Endodermal cell (in vitro differentiated cells): ENCODE data around the gene MAP2K6. TPM values are rescaled to one million over a fixed set of nuclear protein-coding genes. Genes with fewer than 3 reads are reported as not detected.

Experiments
- DNase-seq: peaks from one replicate; pipeline ENCODE4 v3.0.0-alpha.2; 2017
- H3K27ac ChIP-seq: 2 replicates; pipeline ENCODE4 v1.5.1; 2013; ENCODE audit warnings: mild to moderate bottlenecking, low read depth, low read length, moderate library complexity
- H3K27me3 ChIP-seq: 2 replicates; pipeline ENCODE4 v1.6.1; 2013; ENCODE audit warnings: mild to moderate bottlenecking, low read length, moderate library complexity; ENCODE audit not compliant: insufficient read depth, control insufficient read depth, poor library complexity, severe bottlenecking
- H3K36me3 ChIP-seq: 2 replicates; pipeline ENCODE4 v1.7.0; 2013; ENCODE audit warnings: mild to moderate bottlenecking, low read length, moderate library complexity; ENCODE audit not compliant: control insufficient read depth, insufficient read depth
- H3K4me1 ChIP-seq: one replicate; pipeline ENCODE4 v1.7.0; 2013; ENCODE audit warnings: low read length; ENCODE audit not compliant: control insufficient read depth, insufficient read depth
- H3K4me3 ChIP-seq: 2 replicates; pipeline ENCODE4 v1.5.1; 2013; ENCODE audit warnings: mild to moderate bottlenecking, low read length, moderate library complexity
- H3K9ac ChIP-seq: 2 replicates; pipeline ENCODE4 v1.6.1; 2013; ENCODE audit warnings: mild to moderate bottlenecking, low read length, moderate library complexity; ENCODE audit not compliant: poor library complexity, severe bottlenecking; ENCODE audit errors: extremely low read depth
- H3K9me3 ChIP-seq: 2 replicates; pipeline ENCODE4 v1.6.1; 2013; ENCODE audit warnings: mild to moderate bottlenecking, low read length, moderate library complexity; ENCODE audit not compliant: control insufficient read depth
- H3K27ac Mint-ChIP-seq: 2 replicates; pipeline ENCODE4 v1.8.0; 2020; ENCODE audit warnings: mixed read lengths
- H3K27me3 Mint-ChIP-seq: 2 replicates; pipeline ENCODE4 v1.8.0; 2021; ENCODE audit warnings: mild to moderate bottlenecking, mixed read lengths; ENCODE audit not compliant: insufficient read depth
- H3K36me3 Mint-ChIP-seq: 2 replicates; pipeline ENCODE4 v1.8.0; 2020; ENCODE audit warnings: low read depth, mixed read lengths
- H3K4me1 Mint-ChIP-seq: 2 replicates; pipeline ENCODE4 v1.8.0; 2020; ENCODE audit warnings: mixed read lengths
- H3K4me3 Mint-ChIP-seq: 2 replicates; pipeline ENCODE4 v1.8.0; 2020; ENCODE audit warnings: mild to moderate bottlenecking, moderate library complexity, mixed read lengths
- H3K9me3 Mint-ChIP-seq: 2 replicates; pipeline ENCODE4 v1.8.0; 2020; ENCODE audit warnings: mild to moderate bottlenecking, mixed read lengths
- WGBS, 2 experiments: methylation state at CpG; one replicate each; pipeline versions ENCODE4 v1.1.5 to v1.1.7; 2013; ENCODE audit warnings: missing lambda C conversion rate in 2 of 2, mixed read lengths in 1 of 2; ENCODE audit not compliant: insufficient coverage in 1 of 2, insufficient read length in 1 of 2; 5-methylcytosine and 5-hydroxymethylcytosine counted together
- total RNA-seq, 2 donors: library from RNA; stranded (reverse); fragmentation: NEBNext Ultra II Directional in 1 of 2; extraction: Animal tissue kit (Norgen Biotek cat#: 25700) in 1 of 2; gene quantifications; 2 replicates in 1 of 2; 3 replicates in 1 of 2; pipeline ENCODE4 v1.2.1, GENCODE V29; 2021
- TF ChIP-seq, protein P1 (sequence below): fragments of 200-600 bp; sonication (generic); conservative IDR thresholded peaks from 2 replicates; pipeline ENCODE4 v1.5.0; 2021; ENCODE audit warnings: antibody characterized with exemption, mild to moderate bottlenecking

The MAP2K6 gene
- total RNA-seq, 2 donors from 2014 or later = 42.2 to 55.3 TPM

DNA sequence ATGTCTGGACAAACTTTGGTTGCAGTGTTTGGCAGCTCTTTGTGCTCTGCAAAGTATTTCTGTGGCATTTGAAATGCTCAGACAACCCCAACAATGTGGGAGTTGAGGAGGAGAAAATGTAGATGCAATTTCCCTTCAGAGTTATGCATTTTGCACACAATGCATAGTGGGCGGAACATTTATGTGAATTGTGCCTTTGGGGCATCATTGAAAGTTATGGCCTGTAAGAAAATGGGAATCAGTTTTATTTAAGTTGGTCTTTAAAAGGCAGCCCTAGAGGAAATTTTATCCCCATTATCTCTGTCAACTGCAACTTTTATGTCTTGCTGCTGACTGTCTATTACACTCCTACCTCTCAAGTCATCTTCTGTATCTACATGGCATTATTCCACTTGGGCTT is 176.2 kb downstream of the MAP2K6 start:
- no peaks in the 10 kb centered on the region for H3K4me1 ChIP-seq
- Mint-ChIP-seq H3K27me3 (no peaks in the 10 kb centered on the region), H3K27ac (no peak overlapping the region), H3K36me3 (no peaks in the 10 kb centered on the region), H3K4me3 (no peak overlapping the region), H3K4me1 (no peaks in the 10 kb centered on the region), H3K9me3 (peaks cover 4% of the 10 kb centered on the region)
- no peak overlapping the region for H3K9ac ChIP-seq
- no peaks in the 10 kb centered on the region for H3K36me3 ChIP-seq
- TF ChIP-seq, protein P1, sequence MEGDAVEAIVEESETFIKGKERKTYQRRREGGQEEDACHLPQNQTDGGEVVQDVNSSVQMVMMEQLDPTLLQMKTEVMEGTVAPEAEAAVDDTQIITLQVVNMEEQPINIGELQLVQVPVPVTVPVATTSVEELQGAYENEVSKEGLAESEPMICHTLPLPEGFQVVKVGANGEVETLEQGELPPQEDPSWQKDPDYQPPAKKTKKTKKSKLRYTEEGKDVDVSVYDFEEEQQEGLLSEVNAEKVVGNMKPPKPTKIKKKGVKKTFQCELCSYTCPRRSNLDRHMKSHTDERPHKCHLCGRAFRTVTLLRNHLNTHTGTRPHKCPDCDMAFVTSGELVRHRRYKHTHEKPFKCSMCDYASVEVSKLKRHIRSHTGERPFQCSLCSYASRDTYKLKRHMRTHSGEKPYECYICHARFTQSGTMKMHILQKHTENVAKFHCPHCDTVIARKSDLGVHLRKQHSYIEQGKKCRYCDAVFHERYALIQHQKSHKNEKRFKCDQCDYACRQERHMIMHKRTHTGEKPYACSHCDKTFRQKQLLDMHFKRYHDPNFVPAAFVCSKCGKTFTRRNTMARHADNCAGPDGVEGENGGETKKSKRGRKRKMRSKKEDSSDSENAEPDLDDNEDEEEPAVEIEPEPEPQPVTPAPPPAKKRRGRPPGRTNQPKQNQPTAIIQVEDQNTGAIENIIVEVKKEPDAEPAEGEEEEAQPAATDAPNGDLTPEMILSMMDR = no peak
- no peak overlapping the region for H3K4me3 ChIP-seq
- H3K9me3 ChIP-seq = no peaks in the 10 kb centered on the region
- H3K27me3 ChIP-seq = no peaks in the 10 kb centered on the region
- WGBS, 2 experiments = 100% methylated on average over 1 of the region's 1 CpG
- H3K27ac ChIP-seq = no peak overlapping the region
- DNase-seq = no peak

DNA sequence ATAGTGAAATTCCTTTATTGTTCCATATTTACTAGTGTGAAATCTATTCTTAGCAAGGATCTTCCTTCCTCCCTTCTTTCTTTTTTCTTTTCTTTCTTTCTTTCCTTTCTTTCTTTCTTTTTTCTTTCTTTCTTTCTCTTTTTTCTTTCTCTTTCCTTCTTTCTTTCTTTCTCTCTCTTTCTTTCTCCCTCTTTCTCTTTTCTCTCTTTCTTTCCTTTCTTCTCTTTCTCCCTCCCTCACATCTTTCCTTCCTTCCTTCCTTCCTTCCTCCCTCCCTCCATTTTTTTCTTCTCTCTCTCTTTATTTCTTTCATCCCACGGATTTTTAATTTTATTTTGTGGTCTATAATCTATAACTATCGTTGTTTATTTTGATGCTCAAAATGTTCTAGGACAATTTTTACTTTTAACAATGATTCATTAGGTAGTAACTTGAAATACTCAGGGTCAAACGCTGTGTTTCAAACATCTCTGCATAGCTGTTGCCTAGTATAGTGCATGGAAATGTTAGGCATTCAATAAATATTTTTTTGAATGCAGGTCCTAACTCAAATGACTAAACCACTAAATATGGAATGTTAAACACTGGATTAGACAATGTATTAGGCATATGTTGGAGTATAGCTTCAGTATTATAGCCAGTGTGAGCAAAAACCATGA is 178.3 kb downstream of the MAP2K6 start:
- no peak for DNase-seq
- Histone ChIP-seq H3K27me3 (no peaks in the 10 kb centered on the region), H3K27ac (no peak overlapping the region), H3K4me1 (no peaks in the 10 kb centered on the region), H3K36me3 (no peaks in the 10 kb centered on the region), H3K9me3 (no peaks in the 10 kb centered on the region), H3K4me3 (no peak overlapping the region), H3K9ac (no peak overlapping the region)
- no peaks in the 10 kb centered on the region for H3K36me3 Mint-ChIP-seq
- 82 to 89% methylated on average over 1 to 2 of the region's 3 CpGs for WGBS, 2 experiments
- TF ChIP-seq, protein P1 = no peak
- peaks cover 4% of the 10 kb centered on the region for H3K9me3 Mint-ChIP-seq
- no peak overlapping the region for H3K27ac Mint-ChIP-seq
- H3K4me3 Mint-ChIP-seq = no peak overlapping the region
- no peaks in the 10 kb centered on the region for H3K4me1 Mint-ChIP-seq
- no peaks in the 10 kb centered on the region for H3K27me3 Mint-ChIP-seq

DNA sequence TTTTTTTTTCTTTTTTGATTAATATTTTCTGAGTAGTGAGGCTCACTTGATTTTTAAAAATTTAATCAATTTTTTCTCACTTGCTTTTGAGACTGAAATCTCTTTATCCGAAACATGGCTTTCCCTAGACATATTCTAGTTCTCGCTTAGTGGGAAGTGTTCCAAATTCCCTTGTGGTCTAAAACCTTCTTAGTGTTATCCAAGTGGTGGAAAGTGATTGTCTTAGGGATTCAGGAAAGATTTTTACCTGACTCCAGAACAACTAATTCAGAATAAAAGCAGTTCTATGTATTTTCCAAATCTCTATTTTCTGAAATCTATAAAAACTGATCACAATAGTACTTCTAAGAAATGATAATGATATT is 178.8 kb downstream of the MAP2K6 start:
- Mint-ChIP-seq H3K4me1 (no peaks in the 10 kb centered on the region), H3K27me3 (no peaks in the 10 kb centered on the region), H3K36me3 (no peaks in the 10 kb centered on the region), H3K9me3 (peaks cover 4% of the 10 kb centered on the region), H3K4me3 (no peak overlapping the region), H3K27ac (no peak overlapping the region)
- no peak overlapping the region for H3K27ac ChIP-seq
- no peaks in the 10 kb centered on the region for H3K4me1 ChIP-seq
- H3K4me3 ChIP-seq = no peak overlapping the region
- TF ChIP-seq, protein P1 = no peak
- DNase-seq = no peak
- H3K27me3 ChIP-seq = no peaks in the 10 kb centered on the region
- no peak overlapping the region for H3K9ac ChIP-seq
- 84% methylated on average over 2 of the region's 2 CpGs; no CpG with 5 or more reads in 1 of the 2 experiments for WGBS, 2 experiments
- no peaks in the 10 kb centered on the region for H3K9me3 ChIP-seq
- no peaks in the 10 kb centered on the region for H3K36me3 ChIP-seq
